Transverse colon (tissue), 4 donors: ENCODE results near the gene GRM8. TPM values are rescaled to one million over a fixed set of nuclear protein-coding genes. Genes with fewer than 3 reads are reported as not detected.

ENCODE experiments used
- DNase-seq: peaks from one replicate; pipeline ENCODE4 v3.0.0-alpha.2; 2019
- H3K27ac ChIP-seq, 4 donors: fragments of 200-600 bp; sonication (generic); 2 replicates each; pipeline ENCODE4 v1.5.1; 2016 to 2018; ENCODE audit warnings: inconsistent platforms in 4 of 4
- H3K27me3 ChIP-seq: fragments of 200-600 bp; sonication (generic); 2 replicates; pipeline ENCODE4 v1.5.1; 2017; ENCODE audit warnings: inconsistent platforms
- H3K36me3 ChIP-seq, 4 donors: fragments of 200-600 bp; sonication (generic); 2 replicates each; pipeline ENCODE4 v1.5.1; 2017 to 2019; ENCODE audit warnings: inconsistent platforms in 4 of 4
- H3K4me1 ChIP-seq, 4 donors: fragments of 200-600 bp; sonication (generic); 2 replicates each; pipeline ENCODE4 v1.5.1; 2017 to 2020; ENCODE audit warnings: inconsistent platforms in 4 of 4
- H3K4me3 ChIP-seq, 4 donors: fragments of 200-600 bp; sonication (generic); 1 replicate in 1 of 4; 2 replicates in 3 of 4; pipeline versions ENCODE4 v1.5.1 to v1.6.1; 2017 to 2019; ENCODE audit warnings: inconsistent platforms in 4 of 4
- H3K9me3 ChIP-seq, 2 donors: fragments of 200-600 bp; sonication (generic); 2 replicates each; pipeline ENCODE4 v1.5.1; 2017 to 2019; ENCODE audit warnings: inconsistent platforms in 2 of 2
- CTCF ChIP-seq, 5 experiments: fragments of 200-600 bp in 3 of 5; fragments of 450-650 bp in 2 of 5; sonication (generic) in 3 of 5; IDR thresholded peaks; 1 replicate in 2 of 5; 2 replicates in 3 of 5; pipeline ENCODE4 v1.5.1; 2016 to 2017; ENCODE audit warnings: antibody characterized with exemption in 5 of 5, inconsistent platforms in 3 of 5, mild to moderate bottlenecking in 2 of 5, moderate library complexity in 1 of 5
- EP300 ChIP-seq: sonication (generic); formaldehyde crosslinking; IDR thresholded peaks from one replicate; pipeline ENCODE4 v1.6.1; 2017; ENCODE audit warnings: antibody characterized with exemption, low read depth
- POLR2A ChIP-seq: fragments of 450-650 bp; IDR thresholded peaks from one replicate; pipeline ENCODE4 v1.6.1; 2016; ENCODE audit warnings: antibody characterized with exemption, mild to moderate bottlenecking, moderate library complexity
- POLR2AphosphoS5 ChIP-seq, 3 donors: sonication (generic); formaldehyde crosslinking; IDR thresholded peaks; one replicate each; pipeline ENCODE4 v1.6.1; 2016; ENCODE audit warnings: antibody characterized with exemption in 3 of 3
- WGBS, 2 donors: methylation state at CpG; one replicate each; pipeline ENCODE4 v1.1.5; 2018; ENCODE audit warnings: low coverage in 1 of 2; 5-methylcytosine and 5-hydroxymethylcytosine counted together
- in situ Hi-C, 4 donors: fragments of 200-750 bp; cut with MboI; loops; one replicate each; pipeline versions ENCODE4 v1.15.0 to v1.15.1; 2017; ENCODE audit warnings: low sequenced_read_pairs in 3 of 4, low pct_ligation_motif_present in 1 of 4, low pct_unique_long_range_greater_than_20kb in 1 of 4
- intact Hi-C: fragments of 100-400 bp; cut with DNase I; formaldehyde crosslinking; loops from one replicate; pipeline ENCODE4 v1.15.1; 2023; ENCODE audit warnings: low total_unique reads
- total RNA-seq, 4 donors: library from RNA; depleted of rRNA; stranded (reverse); fragments of >200 nt; gene quantifications; one replicate each; pipeline ENCODE4 v1.1.0, GENCODE V29; 2016

GRM8 gene
- total RNA-seq, 4 donors from 2014 or later: 0.68 to 9.7 (median 2.9) TPM

GRCh38 chr7:126760914-126761577 is 491.7 kb downstream of the GRM8 start:
- in situ Hi-C loops (no loop called here), intact Hi-C loops (no loop called here)
- no peak for TF ChIP-seq POLR2A
- TF ChIP-seq CTCF (IDR thresholded peaks at IDR 0.05): no peak
- no peak for TF ChIP-seq POLR2AphosphoS5 (IDR thresholded peaks at IDR 0.05)
- Histone ChIP-seq H3K9me3 (no peaks in the 10 kb centered on the region), H3K4me1 (no peaks in the 10 kb centered on the region), H3K27ac (no peak overlapping the region), H3K36me3 (no peaks in the 10 kb centered on the region), H3K27me3 (no peaks in the 10 kb centered on the region), H3K4me3 (no peak overlapping the region)
- WGBS, 2 donors: 90 to 97% methylated on average over 9 to 11 of the region's 13 CpGs
- no peak for DNase-seq

- no peaks in the 10 kb centered on the region for H3K27me3 ChIP-seq
- intact Hi-C loops (no loop called here), in situ Hi-C loops (no loop called here)
- H3K27ac ChIP-seq: no peak overlapping the region
- H3K9me3 ChIP-seq: no peaks in the 10 kb centered on the region
- no peak for DNase-seq
- TF ChIP-seq POLR2A: no peak
- no peak for TF ChIP-seq CTCF (IDR thresholded peaks at IDR 0.05)
- TF ChIP-seq EP300: no peak
- WGBS, 2 donors: 69 to 83% methylated on average over 3 of the region's 3 CpGs
- no peaks in the 10 kb centered on the region for H3K36me3 ChIP-seq
- no peaks in the 10 kb centered on the region for H3K4me1 ChIP-seq
- no peak overlapping the region for H3K4me3 ChIP-seq
Observed at GRCh38 chr7:126755381-126755780, 497.4 kb downstream of the GRM8 start.

- TF ChIP-seq POLR2A (no peak), CTCF (IDR thresholded peaks at IDR 0.05) (no peak), POLR2AphosphoS5 (IDR thresholded peaks at IDR 0.05) (no peak), EP300 (no peak)
- WGBS, 2 donors: 72 to 82% methylated on average over 4 of the region's 4 CpGs
- in situ Hi-C loops: no loop called here
- DNase-seq: no peak
- no peaks in the 10 kb centered on the region for H3K9me3 ChIP-seq
- intact Hi-C loops: no loop called here
- no peaks in the 10 kb centered on the region for H3K36me3 ChIP-seq
- no peak overlapping the region for H3K4me3 ChIP-seq
- no peaks in the 10 kb centered on the region for H3K4me1 ChIP-seq
- H3K27ac ChIP-seq: no peak overlapping the region
- H3K27me3 ChIP-seq: no peaks in the 10 kb centered on the region
Observed at GRCh38 chr7:126750207-126750911, 502.4 kb downstream of the GRM8 start.

GRCh38 chr7:126728967-126729366 is 523.8 kb downstream of the GRM8 start:
- Histone ChIP-seq H3K9me3 (no peaks in the 10 kb centered on the region), H3K36me3 (no peaks in the 10 kb centered on the region), H3K27me3 (no peaks in the 10 kb centered on the region), H3K27ac (no peak overlapping the region), H3K4me3 (no peak overlapping the region), H3K4me1 (no peaks in the 10 kb centered on the region)
- TF ChIP-seq CTCF (IDR thresholded peaks at IDR 0.05) (no peak), EP300 (no peak), POLR2A (no peak), POLR2AphosphoS5 (IDR thresholded peaks at IDR 0.05) (no peak)
- no peak for DNase-seq
- in situ Hi-C loops: no loop called here
- WGBS, 2 donors: 47% methylated on average over 2 of the region's 2 CpGs; no CpG with 5 or more reads in 1 of the 2 donors
- intact Hi-C loops: no loop called here
